ENCODE results near the gene BCL7A.
A peak's percentile ranks its signal among the peaks of the same experiment; 100 is the strongest.

Gene BCL7A

DNA sequence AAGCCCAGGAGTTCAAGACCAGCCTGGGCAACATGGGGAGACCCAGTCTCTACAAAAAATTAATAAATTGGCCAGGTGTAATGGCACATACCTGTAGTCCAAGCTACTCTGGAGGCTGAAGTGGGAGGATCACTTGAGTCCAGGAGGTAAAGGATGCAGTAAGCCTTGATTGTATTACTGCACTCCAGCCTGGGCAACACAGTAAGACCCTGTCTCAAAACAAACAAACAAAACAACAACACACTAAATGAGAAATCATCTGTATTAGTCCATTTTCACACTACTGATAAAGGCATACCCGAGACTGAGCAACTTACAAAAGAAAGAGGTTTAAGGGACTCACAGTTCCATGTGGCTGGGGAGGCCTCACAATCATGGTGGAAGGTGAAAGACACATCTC is 52.1 kb downstream of the BCL7A start:
- Histone ChIP-seq H4K20me1 (ENCODE audit: insufficient read depth, low read length) (no peaks in the 10 kb centered on the region), H3K4me2 (ENCODE audit: low read length) (no peak overlapping the region), H3K27ac (ENCODE audit: low read depth, low read length, poor library complexity, severe bottlenecking) (no peak overlapping the region), H3K9ac (ENCODE audit: low read length) (no peak overlapping the region), H3K36me3 (ENCODE audit: insufficient read depth, low read length) (peaks cover 9% of the 10 kb centered on the region; the same call in 1 of the 2 replicates), H3K27me3 (ENCODE audit: insufficient read depth, low read length) (0 out of 2 replicates have a peak, but pooled peaks cover 3% of the 10 kb centered on the region), H3K79me2 (ENCODE audit: insufficient read depth, low read length) (no peaks in the 10 kb centered on the region), H3K4me3 (ENCODE audit: low read depth, low read length, poor library complexity, severe bottlenecking) (no peak overlapping the region), H3K9me3 (ENCODE audit: low read length) (no peaks in the 10 kb centered on the region), H3K9me2 (ENCODE audit: low read depth, low read length) (no peaks in the 10 kb centered on the region), H3F3A (ENCODE audit: insufficient read depth, low read length) (no peaks in the 10 kb centered on the region), H3K4me1 (ENCODE audit: insufficient read depth, low read length, severe bottlenecking) (peaks cover 16% of the 10 kb centered on the region), H2AFZ (ENCODE audit: low read length) (no peak overlapping the region)
- TF ChIP-seq, protein P1, sequence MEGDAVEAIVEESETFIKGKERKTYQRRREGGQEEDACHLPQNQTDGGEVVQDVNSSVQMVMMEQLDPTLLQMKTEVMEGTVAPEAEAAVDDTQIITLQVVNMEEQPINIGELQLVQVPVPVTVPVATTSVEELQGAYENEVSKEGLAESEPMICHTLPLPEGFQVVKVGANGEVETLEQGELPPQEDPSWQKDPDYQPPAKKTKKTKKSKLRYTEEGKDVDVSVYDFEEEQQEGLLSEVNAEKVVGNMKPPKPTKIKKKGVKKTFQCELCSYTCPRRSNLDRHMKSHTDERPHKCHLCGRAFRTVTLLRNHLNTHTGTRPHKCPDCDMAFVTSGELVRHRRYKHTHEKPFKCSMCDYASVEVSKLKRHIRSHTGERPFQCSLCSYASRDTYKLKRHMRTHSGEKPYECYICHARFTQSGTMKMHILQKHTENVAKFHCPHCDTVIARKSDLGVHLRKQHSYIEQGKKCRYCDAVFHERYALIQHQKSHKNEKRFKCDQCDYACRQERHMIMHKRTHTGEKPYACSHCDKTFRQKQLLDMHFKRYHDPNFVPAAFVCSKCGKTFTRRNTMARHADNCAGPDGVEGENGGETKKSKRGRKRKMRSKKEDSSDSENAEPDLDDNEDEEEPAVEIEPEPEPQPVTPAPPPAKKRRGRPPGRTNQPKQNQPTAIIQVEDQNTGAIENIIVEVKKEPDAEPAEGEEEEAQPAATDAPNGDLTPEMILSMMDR (IDR thresholded peaks at IDR 0.05; ENCODE audit: low read length) = no peak
- TF ChIP-seq EZH2 (IDR thresholded peaks at IDR 0.05; ENCODE audit: borderline replicate concordance, low read length) = no peak

DNA sequence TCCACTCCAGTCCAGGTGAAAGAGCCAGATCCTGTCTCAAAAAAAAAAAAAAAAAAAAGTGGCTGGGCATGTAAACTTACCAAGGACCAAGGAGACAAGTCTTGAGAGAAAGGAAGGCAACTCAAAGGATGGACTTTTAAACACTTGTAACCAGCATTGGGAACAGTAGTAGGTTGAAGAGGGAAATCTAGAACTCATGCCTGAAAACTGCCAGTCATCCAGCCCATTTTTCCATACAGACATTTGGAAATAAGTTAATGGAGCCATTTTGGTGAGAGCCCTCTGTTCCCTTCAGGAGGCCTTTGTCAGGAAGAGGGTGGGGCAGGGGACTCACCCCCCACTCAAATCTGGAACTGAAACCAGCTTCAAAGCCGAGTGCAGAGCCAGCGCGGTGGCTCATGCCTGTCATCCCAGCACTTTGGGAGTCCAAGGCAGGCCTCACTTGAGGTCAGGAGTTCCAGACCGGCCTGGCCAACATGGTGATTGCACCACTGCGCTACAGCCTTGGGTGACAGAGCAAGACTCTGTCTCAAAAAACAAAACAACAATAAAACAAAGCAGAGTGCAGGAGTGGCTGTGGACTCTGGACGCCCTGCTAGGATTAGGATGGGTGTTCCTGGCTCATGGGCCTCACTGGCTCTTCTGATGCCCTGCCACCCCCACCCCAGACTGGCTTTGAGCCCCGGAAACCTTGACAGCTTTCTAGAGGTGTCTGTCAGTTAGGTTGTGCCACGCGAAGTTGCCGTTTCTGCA is 55.2 kb downstream of the BCL7A start:
- no peaks in the 10 kb centered on the region for H4K20me1 ChIP-seq (ENCODE audit: insufficient read depth, low read length)
- no peaks in the 10 kb centered on the region for H3K9me2 ChIP-seq (ENCODE audit: low read depth, low read length)
- TF ChIP-seq, protein P1 (IDR thresholded peaks at IDR 0.05; ENCODE audit: low read length) = no peak
- TF ChIP-seq EZH2 (IDR thresholded peaks at IDR 0.05; ENCODE audit: borderline replicate concordance, low read length) = no peak
- no peak overlapping the region for H3K4me3 ChIP-seq (ENCODE audit: low read depth, low read length, poor library complexity, severe bottlenecking)
- 0 out of 2 replicates have a peak, but pooled peaks cover 5% of the 10 kb centered on the region for H3K79me2 ChIP-seq (ENCODE audit: insufficient read depth, low read length)
- no peaks in the 10 kb centered on the region for H3F3A ChIP-seq (ENCODE audit: insufficient read depth, low read length)
- no peak overlapping the region for H2AFZ ChIP-seq (ENCODE audit: low read length)
- no peak overlapping the region for H3K27ac ChIP-seq (ENCODE audit: low read depth, low read length, poor library complexity, severe bottlenecking)
- no peak overlapping the region for H3K4me2 ChIP-seq (ENCODE audit: low read length)
- H3K27me3 ChIP-seq (ENCODE audit: insufficient read depth, low read length) = 0 out of 2 replicates have a peak, but pooled peaks cover 3% of the 10 kb centered on the region
- H3K9ac ChIP-seq (ENCODE audit: low read length) = no peak overlapping the region
- peaks cover 45% of the 10 kb centered on the region for H3K4me1 ChIP-seq (ENCODE audit: insufficient read depth, low read length, severe bottlenecking)
- peaks cover 9% of the 10 kb centered on the region; the same call in 1 of the 2 replicates for H3K36me3 ChIP-seq (ENCODE audit: insufficient read depth, low read length)
- no peaks in the 10 kb centered on the region for H3K9me3 ChIP-seq (ENCODE audit: low read length)

DNA sequence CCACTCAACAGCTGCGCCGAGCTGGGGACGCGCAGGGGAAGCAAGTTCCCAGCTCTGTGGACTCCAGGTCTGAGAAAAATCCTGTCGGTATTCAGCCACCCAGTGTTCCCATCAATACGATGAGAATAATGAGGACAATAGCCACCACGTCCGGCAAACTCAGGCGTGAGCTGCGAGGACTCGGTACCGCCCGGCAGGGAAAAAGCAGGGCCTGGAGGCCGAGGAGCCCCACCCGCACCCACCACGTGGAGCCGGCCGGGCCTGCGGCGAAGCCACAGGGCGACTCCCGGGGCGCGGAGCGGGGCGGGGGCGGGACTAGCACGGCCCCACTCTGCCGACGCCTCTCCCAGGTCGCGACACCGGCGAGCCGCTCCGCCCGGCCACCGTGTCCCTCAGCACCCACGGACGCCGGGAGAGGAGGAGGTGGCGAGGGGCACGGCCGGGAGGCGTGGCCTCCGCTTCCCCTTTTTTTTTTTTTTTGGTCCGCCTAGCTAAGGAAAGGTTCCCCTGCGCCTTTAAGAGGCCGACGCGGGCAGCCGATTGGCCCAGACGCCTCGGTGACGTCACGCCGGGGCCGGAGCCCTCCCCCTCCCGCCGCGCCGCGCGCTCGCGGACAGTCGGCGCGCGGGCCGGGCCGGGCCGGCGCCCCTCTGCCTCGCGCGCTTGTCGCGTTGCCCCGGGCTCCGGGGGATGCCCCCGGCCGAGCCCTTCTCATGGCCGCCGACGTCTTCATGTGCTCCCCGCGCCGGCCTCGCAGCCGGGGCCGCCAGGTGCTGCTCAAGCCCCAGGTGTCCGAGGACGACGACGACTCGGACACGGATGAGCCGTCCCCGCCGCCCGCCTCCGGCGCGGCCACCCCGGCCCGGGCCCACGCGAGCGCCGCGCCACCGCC is 56.7 kb downstream of the BCL7A start, which contains the start of gene MLXIP:
Gene MLXIP, plus strand, starts transcription at position 616 of the 892 bp plus-strand sequence. Its CDS starts 98 bp downstream, at position 714.
- TF ChIP-seq, protein P1 (IDR thresholded peaks at IDR 0.05; ENCODE audit: low read length) = no peak
- Histone ChIP-seq H3K9me3 (ENCODE audit: low read length) (no peaks in the 10 kb centered on the region), H4K20me1 (ENCODE audit: insufficient read depth, low read length) (no peaks in the 10 kb centered on the region), H3K27ac (ENCODE audit: low read depth, low read length, poor library complexity, severe bottlenecking) (peak within 1 kb of the TSS; percentile 67), H3K36me3 (ENCODE audit: insufficient read depth, low read length) (peaks cover 9% of the 10 kb centered on the region; the same call in 1 of the 2 replicates), H3K4me3 (ENCODE audit: low read depth, low read length, poor library complexity, severe bottlenecking) (peak within 1 kb of the TSS; percentile 76), H3F3A (ENCODE audit: insufficient read depth, low read length) (no peaks in the 10 kb centered on the region; the same call in 1 of the 2 replicates), H3K27me3 (ENCODE audit: insufficient read depth, low read length) (0 out of 2 replicates have a peak, but pooled peaks cover 3% of the 10 kb centered on the region), H3K79me2 (ENCODE audit: insufficient read depth, low read length) (0 out of 2 replicates have a peak, but pooled peaks cover 5% of the 10 kb centered on the region), H3K4me1 (ENCODE audit: insufficient read depth, low read length, severe bottlenecking) (peaks cover 57% of the 10 kb centered on the region), H2AFZ (ENCODE audit: low read length) (0 out of 2 replicates have a peak within 1 kb of the TSS, but pooled peaks have one; percentile 15), H3K9ac (ENCODE audit: low read length) (peak within 1 kb of the TSS; percentile 72), H3K4me2 (ENCODE audit: low read length) (peak within 1 kb of the TSS; percentile 92), H3K9me2 (ENCODE audit: low read depth, low read length) (no peaks in the 10 kb centered on the region)

Measured in OCI-LY1 (cell line).